LNCAP (cell line): ENCODE data around the gene ARFIP2.

ENCODE experiments used
- TF ChIP-seq, protein P1 (sequence below): fragments of 450-650 bp; IDR thresholded peaks from 2 replicates; pipeline ENCODE4 v1.5.1; 2017; ENCODE audit warnings: mild to moderate bottlenecking

ARFIP2 gene

DNA sequence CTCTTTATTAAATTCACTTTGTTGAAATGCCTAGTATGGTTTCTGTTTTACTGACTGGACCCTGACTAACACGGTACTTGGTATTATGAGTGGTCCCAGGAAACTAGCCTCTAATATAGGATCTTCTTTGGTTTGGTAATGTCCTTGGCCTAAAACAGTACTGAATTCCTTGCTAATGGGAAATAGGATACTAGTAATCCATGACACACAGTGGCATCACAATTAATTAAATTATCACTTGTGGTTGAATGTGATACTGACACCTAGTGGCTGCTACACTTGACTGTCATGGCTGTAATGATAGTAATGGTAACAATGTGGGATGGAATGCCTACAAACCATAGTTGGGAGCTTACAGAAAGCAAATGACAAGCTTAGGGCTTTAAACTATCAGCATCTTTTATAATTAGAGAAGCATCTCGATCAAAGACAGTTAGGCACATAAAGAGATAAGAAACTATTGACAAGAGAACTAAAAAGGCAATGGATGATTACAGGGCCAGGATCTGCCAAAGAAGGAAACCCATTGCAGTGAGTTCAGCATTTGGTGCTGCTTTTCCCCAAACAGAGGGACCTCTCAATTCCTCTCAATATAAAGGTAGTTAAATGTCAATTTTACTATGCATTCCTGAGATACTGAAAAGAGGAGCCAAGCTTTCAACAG is 24.6 kb upstream of the ARFIP2 start:
- TF ChIP-seq, protein P1, sequence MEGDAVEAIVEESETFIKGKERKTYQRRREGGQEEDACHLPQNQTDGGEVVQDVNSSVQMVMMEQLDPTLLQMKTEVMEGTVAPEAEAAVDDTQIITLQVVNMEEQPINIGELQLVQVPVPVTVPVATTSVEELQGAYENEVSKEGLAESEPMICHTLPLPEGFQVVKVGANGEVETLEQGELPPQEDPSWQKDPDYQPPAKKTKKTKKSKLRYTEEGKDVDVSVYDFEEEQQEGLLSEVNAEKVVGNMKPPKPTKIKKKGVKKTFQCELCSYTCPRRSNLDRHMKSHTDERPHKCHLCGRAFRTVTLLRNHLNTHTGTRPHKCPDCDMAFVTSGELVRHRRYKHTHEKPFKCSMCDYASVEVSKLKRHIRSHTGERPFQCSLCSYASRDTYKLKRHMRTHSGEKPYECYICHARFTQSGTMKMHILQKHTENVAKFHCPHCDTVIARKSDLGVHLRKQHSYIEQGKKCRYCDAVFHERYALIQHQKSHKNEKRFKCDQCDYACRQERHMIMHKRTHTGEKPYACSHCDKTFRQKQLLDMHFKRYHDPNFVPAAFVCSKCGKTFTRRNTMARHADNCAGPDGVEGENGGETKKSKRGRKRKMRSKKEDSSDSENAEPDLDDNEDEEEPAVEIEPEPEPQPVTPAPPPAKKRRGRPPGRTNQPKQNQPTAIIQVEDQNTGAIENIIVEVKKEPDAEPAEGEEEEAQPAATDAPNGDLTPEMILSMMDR = peak; percentile 89

DNA sequence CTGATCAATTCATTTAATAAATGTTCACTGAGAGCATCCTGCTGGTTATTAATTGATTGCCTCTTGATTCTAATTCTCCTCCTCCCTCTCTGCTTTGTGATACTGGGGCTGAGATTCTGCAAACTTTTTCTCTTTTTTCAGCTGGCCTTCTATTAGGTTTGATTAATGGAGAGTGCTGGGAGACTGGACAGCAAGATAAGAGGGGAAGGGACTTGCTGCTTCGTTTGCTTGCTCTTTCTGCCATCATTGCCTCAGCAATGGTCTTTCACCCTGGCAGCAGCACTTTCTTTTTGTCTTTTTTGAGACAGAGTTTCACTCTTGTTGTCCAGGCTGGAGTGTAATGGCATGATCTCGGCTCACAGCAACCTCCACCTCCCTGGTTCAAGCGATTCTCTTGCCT is 23.0 kb upstream of the ARFIP2 start:
- TF ChIP-seq, protein P1 = no peak

DNA sequence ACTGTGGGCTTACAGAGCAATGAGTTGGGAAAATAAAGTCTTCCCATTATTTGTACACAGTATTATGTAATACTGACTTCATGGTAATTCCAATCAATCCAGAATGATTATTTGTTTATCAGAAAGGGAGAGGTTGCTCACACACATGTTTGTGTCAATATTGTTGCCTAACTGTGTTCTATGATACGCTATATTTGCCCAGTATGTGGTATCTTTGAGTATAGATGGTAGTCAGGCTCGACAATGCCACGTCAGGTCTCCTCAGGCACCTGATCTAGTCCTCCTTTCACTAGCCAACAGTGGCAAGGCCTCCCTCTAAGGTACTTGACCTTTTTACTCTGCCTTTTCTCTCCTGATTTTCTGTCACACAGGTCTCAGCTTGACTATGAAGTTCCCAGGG is 21.3 kb upstream of the ARFIP2 start:
- TF ChIP-seq, protein P1 = no peak

DNA sequence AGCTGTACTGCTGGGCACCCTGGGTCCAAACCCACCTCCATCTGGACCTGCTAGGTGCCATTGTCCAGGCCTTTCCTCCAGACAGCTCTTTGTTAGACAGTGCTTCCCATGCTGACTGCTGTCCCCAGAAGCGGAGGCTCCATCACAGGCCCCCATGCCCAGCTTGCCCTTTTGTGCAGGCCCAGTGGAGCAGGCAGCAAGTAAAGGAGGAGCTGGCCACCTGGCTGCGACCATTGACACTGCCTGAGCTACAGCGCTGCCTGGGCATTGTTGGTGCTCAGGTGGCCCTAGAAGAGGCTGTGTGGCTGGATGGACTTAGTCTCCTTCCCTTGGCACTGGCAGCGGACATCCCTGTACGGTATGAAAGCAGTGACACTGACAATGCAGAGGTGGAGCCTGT is 17.4 kb upstream of the ARFIP2 start:
- TF ChIP-seq, protein P1 = no peak

DNA sequence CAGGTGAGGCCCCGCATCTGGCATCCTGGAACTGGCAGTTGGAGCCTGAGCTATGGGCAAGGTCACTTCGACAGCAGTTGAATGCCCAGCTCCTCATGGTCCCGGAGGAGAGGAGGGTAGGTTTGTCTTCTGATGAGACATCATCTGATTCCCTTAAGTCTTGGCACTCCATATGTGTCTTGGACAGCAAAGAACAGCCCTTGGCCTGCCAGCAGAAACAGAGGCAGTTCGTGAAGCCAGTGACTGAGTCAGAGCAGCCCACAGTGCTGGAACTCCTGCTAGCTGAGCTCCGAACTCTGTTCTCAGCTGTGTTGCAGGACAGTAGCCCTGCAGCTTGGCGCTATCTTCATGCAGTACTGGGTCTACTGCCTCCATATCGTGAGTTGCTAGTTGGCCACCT is 17.0 kb upstream of the ARFIP2 start:
- TF ChIP-seq, protein P1 = no peak

DNA sequence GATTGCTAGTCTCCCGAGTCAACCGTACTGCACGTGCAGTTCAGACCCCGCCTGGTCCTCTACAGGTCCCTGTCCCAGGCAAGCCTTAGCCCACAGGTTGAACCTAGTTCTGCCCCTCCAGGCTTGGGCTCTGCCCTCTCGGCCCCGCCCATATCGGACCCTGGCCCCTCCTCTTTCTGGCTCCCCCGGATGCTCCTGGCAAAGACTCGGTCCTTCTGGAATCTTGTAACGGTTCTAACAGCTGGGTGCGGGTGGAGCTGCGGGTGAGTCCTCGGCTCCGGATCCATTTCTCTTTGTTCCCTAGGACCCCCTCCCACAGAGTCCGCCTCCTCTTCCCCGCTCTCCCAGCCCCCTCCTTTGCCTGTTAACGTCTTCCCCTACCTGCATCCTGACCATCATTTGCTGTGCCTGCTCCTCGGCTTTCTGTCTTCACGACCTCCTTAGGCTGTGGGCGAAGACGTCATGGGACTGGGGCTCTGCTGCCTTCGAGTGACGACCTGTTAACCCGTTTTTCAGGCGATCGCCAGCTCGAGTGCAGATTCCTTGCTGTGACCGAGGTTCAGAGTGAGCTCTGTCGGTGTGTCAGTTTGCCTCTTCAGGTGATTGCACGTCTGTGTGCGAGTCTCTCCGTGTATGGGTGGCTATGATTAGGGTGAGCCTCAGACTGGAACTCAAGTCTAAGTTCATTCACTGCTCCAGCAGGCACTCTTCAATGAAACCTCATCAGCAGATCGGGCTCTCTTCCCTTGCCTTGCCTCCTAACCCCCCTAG is 16.1 kb upstream of the ARFIP2 start, which contains the start of gene DNHD1:
Gene DNHD1, plus strand, starts transcription at position 212 of the 771 bp plus-strand sequence. CDS start 936 bp downstream, outside the sequence.
- TF ChIP-seq, protein P1 = no peak

DNA sequence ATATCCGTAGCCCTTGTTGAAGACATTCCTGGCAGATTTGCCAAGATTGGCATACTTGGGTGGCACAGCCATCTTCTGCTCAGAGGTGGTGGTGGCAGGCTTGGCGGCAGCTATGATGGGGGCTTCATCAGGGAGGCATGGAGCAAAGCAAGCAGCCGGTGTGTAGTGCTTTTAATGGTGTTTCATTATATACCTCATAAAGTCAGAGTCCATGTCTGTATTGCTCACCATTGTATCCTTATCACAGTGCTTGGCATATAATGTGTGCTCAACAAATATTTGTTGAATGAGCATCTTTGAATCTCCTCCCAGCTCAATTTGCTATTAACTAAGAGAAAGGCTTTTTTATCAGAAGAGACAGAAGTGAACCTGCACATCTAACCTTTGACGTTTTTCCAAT is 8.2 kb upstream of the ARFIP2 start:
- TF ChIP-seq, protein P1 = no peak
